T-helper 2 cell treated with Interferon-gamma antibody and Interleukin-4, amounts not matched to agents 100 ng/mL and 5 ng/mL, for 36 hours (primary cell): ENCODE data around the gene TEN1. TPM values are rescaled to one million over a fixed set of nuclear protein-coding genes. Genes with fewer than 3 reads are reported as not detected.
"Not testable (repeated sequence)": the region's sequence is repeated elsewhere in the genome, so short reads cannot be mapped to it uniquely, and the experiment has no call there.

Experiments used
- intact Hi-C: fragments of 100-400 bp; cut with micrococcal nuclease; formaldehyde crosslinking; loops from one replicate; pipeline ENCODE4 v1.15.1; 2023
- total RNA-seq: library from RNA; stranded (reverse); gene quantifications from 2 replicates; pipeline ENCODE4 v1.2.3, GENCODE V29; 2022

The TEN1 gene
- total RNA-seq, 1 donor from 2014 or later: 16.7 TPM

- intact Hi-C loops: no loop called here
Measured at GRCh38 chr17:76024353-76024752, 45.3 kb downstream of the TEN1 start.

DNA sequence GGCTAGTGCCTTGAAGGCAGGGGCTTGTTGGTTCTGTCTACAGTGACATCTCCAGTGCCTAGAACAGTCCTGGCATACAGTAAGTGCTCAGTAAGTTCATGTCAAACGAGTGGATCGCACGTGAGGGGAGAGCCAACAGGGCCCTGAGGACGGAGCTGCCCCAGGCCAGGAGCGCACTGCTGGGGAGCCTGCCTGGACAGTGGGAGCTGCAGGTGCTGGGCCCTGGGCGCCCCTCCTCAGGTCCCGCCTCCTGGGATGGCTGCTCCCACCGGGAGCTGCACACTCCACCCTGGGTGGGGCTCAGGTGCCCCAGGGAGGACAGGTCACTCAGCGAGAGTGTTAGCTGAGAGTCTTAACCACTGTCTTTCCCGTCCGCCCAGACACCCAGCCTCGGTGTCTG is 46.3 kb downstream of the TEN1 start:
- intact Hi-C loops: no loop called here

- intact Hi-C loops: no loop called here
Measured at GRCh38 chr17:76026714-76027158, 47.7 kb downstream of the TEN1 start.

DNA sequence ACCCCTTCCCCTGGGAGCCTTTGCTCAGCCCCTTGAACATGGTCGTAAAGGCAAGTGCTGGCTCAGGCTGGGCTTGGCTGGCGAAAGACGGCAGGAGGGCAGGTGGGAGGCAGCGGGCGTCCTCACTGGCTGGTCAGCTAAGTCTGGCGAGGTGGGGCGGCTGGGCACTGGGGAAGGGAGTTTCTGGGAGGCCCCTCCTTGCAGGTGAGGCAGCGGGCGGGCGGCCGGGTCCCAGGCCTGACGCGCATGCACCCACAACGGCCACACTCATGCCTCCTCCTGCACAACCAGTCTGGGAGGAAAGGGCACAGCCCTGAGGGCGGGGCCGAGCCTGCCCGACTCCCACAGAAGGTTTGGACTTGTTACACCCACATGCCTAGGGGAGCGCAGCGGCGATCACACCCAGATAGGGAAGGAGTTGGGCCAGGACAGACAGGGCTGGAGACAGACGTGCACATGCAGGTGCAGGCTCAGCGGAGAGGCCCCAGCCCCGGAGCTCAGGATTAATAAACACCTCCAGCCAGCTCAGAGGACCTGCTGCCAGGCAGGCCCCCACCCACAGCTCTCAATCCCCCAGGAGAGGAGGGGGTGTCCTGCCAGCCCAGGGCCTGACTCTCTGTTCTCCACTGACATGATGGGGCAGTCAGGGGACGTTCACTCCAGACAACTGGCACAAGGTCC is 48.3 kb downstream of the TEN1 start, which contains the start of gene EVPL:
Gene EVPL, minus strand, starts transcription at position 148 of the 681 bp plus-strand sequence. Its CDS starts 108 bp downstream, at position 40.
- intact Hi-C loops: no loop called here

DNA sequence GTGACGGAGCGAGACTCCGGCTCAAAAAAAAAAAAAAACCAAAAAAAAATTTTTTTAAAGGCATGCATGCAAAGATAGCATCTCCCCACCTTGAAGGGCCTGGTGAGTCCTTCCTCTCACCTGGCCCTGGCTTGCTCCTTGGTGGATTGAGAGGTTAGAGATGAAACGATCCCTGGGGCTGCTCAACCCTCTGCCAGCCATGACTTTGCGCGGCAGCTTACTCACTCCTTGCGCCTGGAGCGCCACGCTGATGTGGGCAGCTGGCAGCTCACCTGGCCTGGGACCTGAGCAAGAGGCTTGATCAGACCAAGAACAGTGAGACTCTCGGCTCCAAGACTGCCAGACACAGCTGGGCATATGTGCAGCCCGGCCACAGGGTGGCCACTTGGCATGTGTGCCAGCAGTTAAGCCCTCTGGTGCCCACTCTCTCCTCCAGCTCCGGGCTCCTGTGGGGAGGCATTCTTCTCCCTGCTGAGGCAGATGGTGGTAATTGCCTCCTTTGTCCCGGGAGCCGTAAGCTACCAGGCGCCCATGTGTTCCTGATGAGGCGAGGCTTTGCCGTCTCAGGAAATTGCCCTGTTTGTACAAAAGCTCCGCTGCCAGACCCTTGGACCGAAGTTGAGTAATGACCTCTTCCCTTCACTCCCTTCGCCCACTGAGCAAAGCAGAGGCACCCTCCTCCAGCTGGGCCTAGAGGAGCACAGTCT is 53.2 kb downstream of the TEN1 start:
- intact Hi-C loops: no loop called here

DNA sequence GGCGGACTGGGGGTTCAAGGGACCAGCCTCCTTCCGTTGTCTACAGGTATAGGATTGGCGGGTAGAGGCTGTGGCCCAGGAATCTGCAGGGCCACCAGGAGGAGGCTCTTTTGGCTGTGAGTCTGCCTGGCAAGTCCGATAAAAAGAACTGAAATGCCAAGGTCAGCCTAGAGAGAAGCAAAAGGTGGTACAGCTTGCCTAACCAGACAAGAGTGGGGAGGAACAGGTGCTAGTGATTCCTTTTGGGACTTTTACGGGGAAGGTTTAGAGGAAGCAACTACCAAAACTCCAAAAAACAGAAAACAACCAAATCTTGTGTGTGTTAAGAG is 53.7 kb downstream of the TEN1 start:
- intact Hi-C loops: no loop called here

- intact Hi-C loops: no loop called here
Measured at GRCh38 chr17:76033139-76033538, 54.1 kb downstream of the TEN1 start.

DNA sequence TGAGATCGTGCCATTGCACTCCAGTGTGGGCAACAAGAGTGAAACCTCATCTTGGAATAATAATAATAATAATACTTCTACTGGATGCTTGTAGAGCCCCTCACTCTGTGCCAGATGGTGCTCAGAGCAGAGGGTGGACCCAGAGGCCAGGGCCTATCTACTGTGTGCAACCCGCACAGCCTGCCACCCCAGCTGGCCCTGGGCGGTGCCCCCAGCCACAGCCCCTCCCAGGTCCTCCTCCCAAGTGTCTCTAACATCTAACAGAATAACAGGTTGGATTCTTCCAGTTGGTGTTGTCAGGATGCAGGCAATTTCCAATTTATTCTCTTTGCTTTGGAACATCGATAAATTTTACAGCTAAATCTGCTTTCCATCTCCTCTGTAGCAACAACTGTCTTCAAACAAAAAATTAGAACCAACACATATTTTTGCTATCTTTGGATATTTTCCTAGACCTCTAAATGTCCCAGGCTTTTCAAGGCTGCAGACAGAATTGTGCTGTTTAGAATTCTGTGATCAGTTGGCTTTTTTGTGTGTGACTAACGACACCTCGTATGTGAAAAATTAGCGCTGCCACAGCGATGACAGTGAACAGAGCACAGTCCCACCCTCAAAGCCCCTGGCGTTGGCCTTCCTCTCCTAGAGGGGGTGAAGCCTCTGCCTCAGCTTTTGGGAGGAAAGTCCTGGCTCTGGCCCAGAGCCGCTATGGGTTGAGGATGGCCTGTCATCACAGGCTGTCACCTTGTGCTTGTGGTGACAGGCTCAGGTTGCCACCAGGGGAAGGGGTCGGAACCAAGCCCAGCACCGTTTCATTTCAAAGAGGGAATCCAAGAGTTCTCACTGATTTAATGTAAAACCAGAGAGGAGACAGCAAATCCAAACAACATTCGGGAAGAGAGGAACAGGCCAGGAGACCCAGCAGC is 55.6 kb downstream of the TEN1 start:
- intact Hi-C loops: no loop called here

DNA sequence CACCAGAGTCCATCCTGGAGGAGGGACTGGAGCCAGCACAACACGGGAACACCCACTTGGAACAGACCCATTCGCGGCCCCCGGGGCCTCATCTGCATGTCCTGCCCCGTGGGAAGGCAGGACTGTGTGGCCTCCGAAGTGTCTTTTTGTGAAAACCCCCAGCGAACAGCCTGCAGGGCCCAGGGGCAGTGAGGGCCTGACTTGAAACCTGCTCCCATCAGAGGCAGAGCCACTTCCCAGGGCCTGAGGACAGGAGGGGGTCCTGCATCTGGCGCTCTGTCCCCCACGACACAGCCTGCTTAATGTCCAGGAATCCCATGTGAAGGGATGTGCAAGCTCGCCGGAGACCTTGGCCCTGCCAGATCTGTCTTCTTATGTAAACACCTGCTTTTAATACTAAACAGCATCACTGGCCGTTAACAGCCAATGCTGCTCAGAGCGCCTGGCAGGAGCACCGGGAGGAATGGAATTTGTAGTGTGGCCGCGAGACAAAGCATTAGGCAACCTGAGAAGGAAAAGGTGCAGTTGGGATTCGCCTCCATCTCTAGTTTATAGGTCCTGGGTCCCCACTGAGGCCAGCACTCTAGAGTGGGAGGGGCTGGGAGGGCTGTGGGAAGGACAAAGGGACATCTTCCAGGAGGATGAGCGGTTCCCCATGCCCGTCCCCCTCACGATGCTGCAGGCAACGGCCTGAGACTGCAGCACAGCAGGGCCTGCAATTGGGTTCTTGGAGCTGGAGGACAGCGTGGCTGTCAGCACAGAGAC is 57.6 kb downstream of the TEN1 start:
- intact Hi-C loops: no loop called here

GRCh38 chr17:76038050-76038449 is 59.0 kb downstream of the TEN1 start:
- intact Hi-C loops: no loop called here

DNA sequence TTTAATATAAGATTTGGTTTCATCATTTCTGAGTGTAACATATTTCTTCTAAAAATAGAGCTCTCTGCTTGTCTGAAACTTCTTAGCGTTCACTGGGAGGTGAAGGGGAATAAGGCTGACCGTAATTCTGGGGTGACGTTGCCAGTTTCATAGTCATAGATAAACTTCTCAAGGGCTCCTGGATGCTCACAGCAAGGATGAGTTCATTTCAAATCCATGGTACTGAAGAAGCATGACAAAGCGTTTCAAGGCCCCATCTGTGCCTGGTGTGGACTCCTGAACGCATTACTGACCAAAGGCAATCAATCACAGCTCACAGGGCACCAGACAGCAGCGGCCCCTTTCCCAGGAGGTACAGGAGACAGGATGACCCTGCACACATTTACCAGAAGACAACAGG is 60.1 kb downstream of the TEN1 start:
- intact Hi-C loops: no loop called here

DNA sequence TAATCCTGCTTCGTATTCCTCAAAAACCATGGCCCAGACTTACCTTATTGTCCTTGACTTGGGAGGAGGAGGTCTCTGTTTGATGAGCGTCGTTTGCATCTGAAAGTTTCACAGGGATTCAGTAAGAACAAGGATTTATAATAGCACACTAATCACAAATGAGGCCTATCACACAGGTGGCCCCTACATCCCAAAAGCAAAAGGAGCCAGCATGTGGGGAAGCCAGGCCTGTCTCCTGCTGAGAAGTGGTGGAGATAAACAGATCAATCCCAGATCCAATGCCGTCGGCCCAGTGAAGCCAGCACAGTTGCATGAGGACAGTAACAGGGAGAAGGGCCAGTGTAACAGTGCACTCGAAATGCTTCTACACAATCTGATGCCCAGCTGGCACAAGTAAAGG is 61.3 kb downstream of the TEN1 start:
- intact Hi-C loops: no loop called here

GRCh38 chr17:76042868-76043267 is 63.8 kb downstream of the TEN1 start:
- intact Hi-C loops: not testable (repeated sequence)

GRCh38 chr17:76044475-76045007 is 65.5 kb downstream of the TEN1 start:
- intact Hi-C loops: not testable (repeated sequence)

- intact Hi-C loops: no loop called here
Measured at GRCh38 chr17:76046064-76046463, 67.0 kb downstream of the TEN1 start.

DNA sequence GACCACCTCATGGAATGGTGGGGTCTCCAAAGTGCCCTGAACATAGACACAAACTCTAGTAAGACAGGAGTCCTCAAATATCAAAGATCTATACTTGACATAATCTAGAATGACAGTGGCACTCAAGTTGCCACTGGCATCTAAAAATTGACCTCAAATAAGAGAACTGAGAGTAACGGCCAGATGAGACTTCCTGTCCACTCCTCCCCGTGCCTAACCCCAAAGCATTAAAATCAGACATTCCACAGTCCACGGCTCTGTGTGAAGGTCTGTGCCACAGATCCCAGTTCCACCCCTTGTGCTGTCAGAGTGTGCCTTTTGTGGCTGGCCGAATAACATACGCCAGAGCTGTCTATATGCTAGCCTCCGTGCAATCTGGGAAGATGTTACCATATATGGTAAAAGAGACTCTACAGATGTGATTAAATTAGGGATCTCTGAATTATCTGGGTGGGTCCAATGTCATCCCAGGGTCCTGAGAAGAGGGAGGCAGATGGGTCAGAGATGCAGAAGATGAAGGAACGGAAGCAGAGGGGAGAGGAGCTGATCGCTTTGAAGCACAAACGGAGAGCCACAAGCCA is 69.1 kb downstream of the TEN1 start:
- intact Hi-C loops: no loop called here

DNA sequence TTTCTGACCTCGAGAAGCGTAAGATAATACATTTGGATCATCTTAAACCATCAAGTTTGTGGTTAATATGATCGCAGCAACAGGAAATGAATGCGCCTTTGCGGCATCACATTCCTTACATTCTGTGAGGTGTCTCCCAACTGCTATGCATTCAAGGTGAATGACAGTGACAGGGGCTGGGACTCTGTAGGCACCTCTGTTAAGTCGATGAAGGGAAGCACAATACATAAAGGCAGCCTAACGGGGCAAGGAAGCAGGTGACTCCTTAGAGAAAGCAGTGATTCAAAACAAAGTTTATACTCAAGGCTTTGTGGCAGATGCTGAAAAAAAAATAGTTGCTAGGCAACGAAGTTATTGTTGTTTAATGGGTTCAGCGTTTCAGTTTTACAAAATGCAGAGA is 69.7 kb downstream of the TEN1 start:
- intact Hi-C loops: no loop called here

- intact Hi-C loops: no loop called here
Measured at GRCh38 chr17:76049239-76049638, 70.2 kb downstream of the TEN1 start.

GRCh38 chr17:76049836-76050537 is 70.9 kb downstream of the TEN1 start:
- intact Hi-C loops: no loop called here
